ENCODE data around the gene ERVMER34-1. TPM values are rescaled to one million over a fixed set of nuclear protein-coding genes. Genes with fewer than 3 reads are reported as not detected.

ERVMER34-1 gene
- polyA plus RNA-seq, 3 donors, result not detected

DNA sequence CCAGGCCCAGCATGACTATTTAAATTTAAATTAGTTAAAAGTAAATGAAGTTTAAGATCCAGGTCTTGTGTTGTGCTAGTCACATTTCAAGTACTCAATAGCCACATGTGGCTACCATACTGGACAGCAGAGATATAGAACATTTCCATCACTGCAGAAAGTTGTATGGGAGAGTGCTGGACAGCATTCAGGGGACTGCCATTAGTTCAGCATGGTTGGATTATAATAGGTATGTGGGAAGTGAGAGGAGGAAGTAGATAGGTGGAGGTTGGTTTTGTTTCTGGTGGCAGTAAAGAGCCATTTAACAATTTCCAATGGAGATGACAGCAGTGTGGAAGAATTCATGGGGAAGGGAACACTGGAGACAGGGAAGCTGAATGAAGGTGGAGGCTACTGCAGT, 42.1 kb downstream of the ERVMER34-1 start:
- H3K79me2 ChIP-seq (ENCODE audit: insufficient read depth, low read length), result peaks cover 5% of the 10 kb centered on the region
- no peak overlapping the region for H3K4me3 ChIP-seq (replicated peaks in 1 of 3; ENCODE audit: low read depth in 2 of 3, low read length in 3 of 3)
- H4K20me1 ChIP-seq (ENCODE audit: insufficient read depth, low read length), result no peaks in the 10 kb centered on the region
- Mint-ChIP-seq H3K4me3 (no peak overlapping the region), H3K4me1 (peaks cover 21% of the 10 kb centered on the region), H3K27me3 (ENCODE audit: low read depth in 3 of 3) (peaks cover 1 to 16% (median 8%) of the 10 kb centered on the region in 3 donors), H3K9me3 (peaks cover 0 to 6% (median 2%) of the 10 kb centered on the region in 7 donors), H3K36me3 (peaks cover 3 to 5% of the 10 kb centered on the region in 2 donors), H3K27ac (peak overlapping the region in 1 of 7 donors; percentile 14)
- no peak overlapping the region for H2AFZ ChIP-seq (ENCODE audit: insufficient read depth, low read depth, low read length, poor library complexity, severe bottlenecking)
- no peaks in the 10 kb centered on the region for H3K27me3 ChIP-seq (ENCODE audit: control insufficient read depth in 2 of 2, insufficient read depth in 2 of 2, low read length in 2 of 2)
- H3K9me3 ChIP-seq (replicated peaks in 1 of 2; ENCODE audit: control insufficient read depth in 1 of 2, insufficient read depth in 1 of 2, low read length in 2 of 2), result no peaks in the 10 kb centered on the region
- H3K27ac ChIP-seq (ENCODE audit: low read depth in 1 of 2, low read length in 2 of 2), result no peak overlapping the region
- no peak for DNase-seq
- no peak overlapping the region for H3K4me2 ChIP-seq (replicated peaks; ENCODE audit: extremely low read depth, low read length, poor library complexity, severe bottlenecking)
- no peak overlapping the region for H3K9ac ChIP-seq (ENCODE audit: insufficient read depth, low read length, poor library complexity, severe bottlenecking)
- intact Hi-C loops (cut with micrococcal nuclease), result no loop called here
- TF ChIP-seq, protein P1, sequence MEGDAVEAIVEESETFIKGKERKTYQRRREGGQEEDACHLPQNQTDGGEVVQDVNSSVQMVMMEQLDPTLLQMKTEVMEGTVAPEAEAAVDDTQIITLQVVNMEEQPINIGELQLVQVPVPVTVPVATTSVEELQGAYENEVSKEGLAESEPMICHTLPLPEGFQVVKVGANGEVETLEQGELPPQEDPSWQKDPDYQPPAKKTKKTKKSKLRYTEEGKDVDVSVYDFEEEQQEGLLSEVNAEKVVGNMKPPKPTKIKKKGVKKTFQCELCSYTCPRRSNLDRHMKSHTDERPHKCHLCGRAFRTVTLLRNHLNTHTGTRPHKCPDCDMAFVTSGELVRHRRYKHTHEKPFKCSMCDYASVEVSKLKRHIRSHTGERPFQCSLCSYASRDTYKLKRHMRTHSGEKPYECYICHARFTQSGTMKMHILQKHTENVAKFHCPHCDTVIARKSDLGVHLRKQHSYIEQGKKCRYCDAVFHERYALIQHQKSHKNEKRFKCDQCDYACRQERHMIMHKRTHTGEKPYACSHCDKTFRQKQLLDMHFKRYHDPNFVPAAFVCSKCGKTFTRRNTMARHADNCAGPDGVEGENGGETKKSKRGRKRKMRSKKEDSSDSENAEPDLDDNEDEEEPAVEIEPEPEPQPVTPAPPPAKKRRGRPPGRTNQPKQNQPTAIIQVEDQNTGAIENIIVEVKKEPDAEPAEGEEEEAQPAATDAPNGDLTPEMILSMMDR (IDR thresholded peaks at IDR 0.05), result no peak
- peaks cover 12 to 14% of the 10 kb centered on the region in 2 donors for H3K4me1 ChIP-seq (ENCODE audit: control insufficient read depth in 1 of 2, insufficient read depth in 2 of 2, low read length in 2 of 2)
- H3K36me3 ChIP-seq (replicated peaks in 1 of 2; ENCODE audit: control insufficient read depth in 1 of 2, insufficient read depth in 2 of 2, low read length in 2 of 2), result no peaks in the 10 kb centered on the region

DNA sequence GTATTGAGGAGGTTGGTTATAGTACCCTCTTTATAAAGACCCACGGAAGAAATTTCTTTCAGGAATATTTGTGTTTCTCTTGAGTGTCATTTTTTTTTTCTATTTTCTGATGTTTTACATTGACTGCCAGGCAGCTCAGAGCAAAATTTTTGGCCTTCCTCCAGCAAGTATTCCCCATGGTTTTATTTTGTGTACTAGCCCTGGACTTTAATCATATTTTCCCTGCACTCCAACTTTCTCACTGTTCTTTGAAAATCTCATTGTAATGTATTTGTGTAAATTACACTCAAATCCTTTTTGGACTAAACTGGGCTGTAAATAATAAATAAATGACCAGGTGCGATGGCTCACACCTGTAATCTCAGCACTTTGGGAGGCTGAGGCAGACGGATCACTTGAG, 46.6 kb downstream of the ERVMER34-1 start:
- WGBS (ENCODE audit: insufficient coverage), result no CpG with 5 or more reads among the region's 3 CpGs
- H3K9me3 ChIP-seq (replicated peaks in 1 of 2; ENCODE audit: control insufficient read depth in 1 of 2, insufficient read depth in 1 of 2, low read length in 2 of 2), result no peaks in the 10 kb centered on the region
- no peak overlapping the region for H3K4me2 ChIP-seq (replicated peaks; ENCODE audit: extremely low read depth, low read length, poor library complexity, severe bottlenecking)
- no peaks in the 10 kb centered on the region for H4K20me1 ChIP-seq (ENCODE audit: insufficient read depth, low read length)
- H3K27ac ChIP-seq (ENCODE audit: low read depth in 1 of 2, low read length in 2 of 2), result no peak overlapping the region
- no peak overlapping the region for H3K4me3 Mint-ChIP-seq
- no peaks in the 10 kb centered on the region for H3K4me1 ChIP-seq (ENCODE audit: control insufficient read depth in 1 of 2, insufficient read depth in 2 of 2, low read length in 2 of 2)
- H3K9ac ChIP-seq (ENCODE audit: insufficient read depth, low read length, poor library complexity, severe bottlenecking), result no peak overlapping the region
- H3K4me1 Mint-ChIP-seq, result peaks cover 2% of the 10 kb centered on the region
- no peaks in the 10 kb centered on the region for H3K79me2 ChIP-seq (ENCODE audit: insufficient read depth, low read length)
- intact Hi-C loops (cut with micrococcal nuclease), result no loop called here
- H3K27me3 ChIP-seq (ENCODE audit: control insufficient read depth in 2 of 2, insufficient read depth in 2 of 2, low read length in 2 of 2), result no peaks in the 10 kb centered on the region
- TF ChIP-seq, protein P1 (IDR thresholded peaks at IDR 0.05), result no peak
- H3K9me3 Mint-ChIP-seq, result peaks cover 0 to 6% (median 0%) of the 10 kb centered on the region in 7 donors
- H3K4me3 ChIP-seq (replicated peaks in 1 of 3; ENCODE audit: low read depth in 2 of 3, low read length in 3 of 3), result no peak overlapping the region
- no peaks in the 10 kb centered on the region for H3K36me3 ChIP-seq (replicated peaks in 1 of 2; ENCODE audit: control insufficient read depth in 1 of 2, insufficient read depth in 2 of 2, low read length in 2 of 2)
- peaks cover 0 to 13% (median 7%) of the 10 kb centered on the region in 3 donors for H3K27me3 Mint-ChIP-seq (ENCODE audit: low read depth in 3 of 3)
- no peak overlapping the region for H2AFZ ChIP-seq (ENCODE audit: insufficient read depth, low read depth, low read length, poor library complexity, severe bottlenecking)
- DNase-seq, result no peak
- no peaks in the 10 kb centered on the region for H3K36me3 Mint-ChIP-seq
- H3K27ac Mint-ChIP-seq, result no peak overlapping the region
